GM21367 (cell line): ENCODE data around the gene EHD1.

Source experiments
- ATAC-seq: cut with Tn5 transposase; IDR thresholded peaks from one replicate; pipeline ENCODE4 v1.9.1; 2021; ENCODE audit not compliant: unreplicated experiment

Gene EHD1

GRCh38 chr11:64878494-64879243, at the start of gene EHD1:
TSS of gene EHD1 (minus strand) at chr11:64878621. CDS start at chr11:64878464, 157 bp downstream.
- ATAC-seq: peak; percentile 42

- no peak for ATAC-seq
Observed at GRCh38 chr11:64926689-64927088, 48.3 kb upstream of the EHD1 start.

- ATAC-seq: no peak
Observed at GRCh38 chr11:64925536-64926436, 47.4 kb upstream of the EHD1 start.

- ATAC-seq: no peak
Observed at GRCh38 chr11:64924910-64925284, 46.5 kb upstream of the EHD1 start.

GRCh38 chr11:64923944-64924909, 45.8 kb upstream of the EHD1 start, which contains the start of gene PPP2R5B:
TSS of gene PPP2R5B (plus strand) at chr11:64924689. CDS start at chr11:64925735, 1,046 bp downstream.
- peak; percentile 59 for ATAC-seq

GRCh38 chr11:64923151-64923661, 44.8 kb upstream of the EHD1 start:
- ATAC-seq: no peak

GRCh38 chr11:64921384-64921783, 43.0 kb upstream of the EHD1 start:
- no peak for ATAC-seq

- ATAC-seq: no peak
Observed at GRCh38 chr11:64920124-64920523, 41.7 kb upstream of the EHD1 start.

- ATAC-seq: no peak
Observed at GRCh38 chr11:64919627-64920026, 41.2 kb upstream of the EHD1 start.

GRCh38 chr11:64918017-64918416, 39.6 kb upstream of the EHD1 start:
- no peak for ATAC-seq

- ATAC-seq: no peak
Observed at GRCh38 chr11:64917663-64917995, 39.2 kb upstream of the EHD1 start.

- peak; percentile 87 for ATAC-seq
Observed at GRCh38 chr11:64916775-64917662, 38.6 kb upstream of the EHD1 start, which contains the start of gene ATG2A. TSS of gene ATG2A (minus strand) at chr11:64917209. CDS start at chr11:64917135, 74 bp downstream.

GRCh38 chr11:64916040-64916774, 37.8 kb upstream of the EHD1 start:
- ATAC-seq: no peak

GRCh38 chr11:64915376-64915887, 37.0 kb upstream of the EHD1 start:
- no peak for ATAC-seq

GRCh38 chr11:64914123-64914522, 35.7 kb upstream of the EHD1 start:
- no peak for ATAC-seq

- ATAC-seq: no peak
Observed at GRCh38 chr11:64913171-64913727, 34.8 kb upstream of the EHD1 start.

GRCh38 chr11:64911689-64912088, 33.3 kb upstream of the EHD1 start:
- no peak for ATAC-seq

- no peak for ATAC-seq
Observed at GRCh38 chr11:64911142-64911541, 32.7 kb upstream of the EHD1 start.
